Lung (tissue), 12 donors: Measurements from ENCODE around the gene CFAP61. TPM values are rescaled to one million over a fixed set of nuclear protein-coding genes. Genes with fewer than 3 reads are reported as not detected.

Experiments used
- ATAC-seq: fragments of 200-7000 bp; cut with Tn5 transposase; one replicate; pipeline ENCODE4 v1.9.1; 2020; ENCODE audit warnings: moderate number of reproducible peaks; ENCODE audit not compliant: insufficient read depth, low FRiP score
- DNase-seq, 3 donors: peaks; one replicate each; pipeline ENCODE4 v3.0.0-alpha.2; 2013 to 2017
- H3K27ac ChIP-seq, 2 donors: one replicate each; pipeline ENCODE4 v1.5.1; 2013; ENCODE audit warnings: mild to moderate bottlenecking in 2 of 2, moderate library complexity in 2 of 2, control low read depth in 1 of 2, inconsistent platforms in 1 of 2, low read depth in 1 of 2, low read length in 1 of 2
- H3K27me3 ChIP-seq, 3 donors: one replicate each; pipeline ENCODE4 v1.5.1; 2013; ENCODE audit warnings: low read length in 2 of 3; ENCODE audit not compliant: control insufficient read depth in 3 of 3, insufficient read depth in 3 of 3
- H3K36me3 ChIP-seq, 4 donors: one replicate each; pipeline ENCODE4 v1.5.1; 2013; ENCODE audit warnings: low read length in 4 of 4, mild to moderate bottlenecking in 1 of 4, moderate library complexity in 1 of 4; ENCODE audit not compliant: control insufficient read depth in 4 of 4, insufficient read depth in 4 of 4
- H3K4me1 ChIP-seq, 5 donors: one replicate each; pipeline ENCODE4 v1.5.1; 2013; ENCODE audit warnings: low read length in 5 of 5, mild to moderate bottlenecking in 2 of 5, moderate library complexity in 1 of 5; ENCODE audit not compliant: control insufficient read depth in 5 of 5, insufficient read depth in 5 of 5
- H3K4me3 ChIP-seq: one replicate; pipeline ENCODE4 v1.5.1; 2013; ENCODE audit warnings: mild to moderate bottlenecking, control low read depth, moderate library complexity
- H3K9ac ChIP-seq, 2 donors: one replicate each; pipeline ENCODE4 v1.5.1; 2013; ENCODE audit warnings: low read length in 2 of 2, control low read depth in 1 of 2; ENCODE audit not compliant: insufficient read depth in 1 of 2
- H3K9me3 ChIP-seq, 4 donors: one replicate each; pipeline ENCODE4 v1.5.1; 2013; ENCODE audit warnings: low read length in 3 of 4, mild to moderate bottlenecking in 1 of 4, moderate library complexity in 1 of 4; ENCODE audit not compliant: control insufficient read depth in 4 of 4, insufficient read depth in 3 of 4
- WGBS, 2 donors: extraction: QIAGEN DNeasy Blood & Tissue Kit; methylation state at CpG; one replicate each; pipeline ENCODE4 v1.1.7; 2013; 5-methylcytosine and 5-hydroxymethylcytosine counted together
- polyA plus RNA-seq, 2 donors: library from polyadenylated mRNA; stranded (reverse); fragments of 200-250 nt; gene quantifications; one replicate each; pipeline ENCODE4 v1.2.1, GENCODE V29; 2013
- total RNA-seq, 2 donors: library from RNA; depleted of rRNA in 1 of 2; stranded (reverse); fragments of >200 nt in 1 of 2; gene quantifications; one replicate each; pipeline ENCODE4 v1.2.1, GENCODE V29; 2014 to 2021
- TF ChIP-seq, protein P1 (sequence below): IDR thresholded peaks from 2 replicates; pipeline ENCODE4 v1.5.1; 2012; ENCODE audit warnings: mild to moderate bottlenecking; ENCODE audit errors: control extremely low read depth, extremely low read depth
- donor health status: control.
- donor health status: control.
- donor health status: Bipolar disorder and iron deficiency.
- donor health status: healthy.
- donor health status: DM: yes; HTN: yes; CAD: no.

Gene CFAP61
- total and polyA plus RNA-seq, 4 donors: 2.0 to 15.4 (median 6.5) TPM

DNA sequence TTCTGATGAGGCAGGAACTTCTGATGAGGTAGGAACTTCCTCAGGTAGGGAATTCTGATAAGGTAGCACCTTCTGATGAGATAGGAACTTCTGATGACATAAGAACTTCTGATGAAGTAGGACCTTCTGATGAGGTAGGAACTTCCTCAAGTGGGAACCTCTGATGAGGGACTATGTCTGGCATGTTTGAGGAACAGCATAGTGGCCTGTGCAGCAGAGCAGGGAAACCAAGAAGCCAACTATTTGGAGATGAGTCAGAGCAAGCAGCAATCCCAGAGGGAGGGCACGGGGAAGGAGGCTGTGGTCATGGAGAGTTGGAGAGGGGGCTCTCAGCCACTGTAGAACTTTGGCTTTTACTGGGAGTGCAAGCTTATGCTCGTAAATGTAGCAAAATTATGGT lies 132.4 kb downstream of the CFAP61 start:
- H3K4me3 ChIP-seq: no peak overlapping the region
- ATAC-seq: no peak

DNA sequence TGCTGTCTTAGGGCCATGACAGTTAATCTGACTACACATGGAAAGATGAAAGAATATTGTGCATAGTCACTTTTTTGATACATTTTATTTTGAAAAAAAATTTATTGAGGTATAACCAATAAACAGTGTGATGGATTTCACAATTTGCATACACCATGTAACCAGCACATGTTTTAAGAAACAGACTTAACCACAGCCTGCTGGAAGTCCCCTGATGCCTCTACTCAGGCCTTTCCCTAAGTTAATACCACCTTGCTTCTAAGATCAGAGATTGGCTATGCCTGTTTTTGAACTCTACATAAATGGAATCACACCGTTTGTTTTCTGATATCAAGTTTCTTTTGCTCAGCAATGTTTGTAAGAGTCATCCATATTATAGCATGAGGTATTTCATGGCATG lies 136.3 kb downstream of the CFAP61 start:
- no peaks in the 10 kb centered on the region for H3K36me3 ChIP-seq
- H3K27ac ChIP-seq: no peak overlapping the region
- peaks cover 0 to 2% (median 0%) of the 10 kb centered on the region in 4 donors for H3K9me3 ChIP-seq
- ATAC-seq: no peak
- TF ChIP-seq, protein P1, sequence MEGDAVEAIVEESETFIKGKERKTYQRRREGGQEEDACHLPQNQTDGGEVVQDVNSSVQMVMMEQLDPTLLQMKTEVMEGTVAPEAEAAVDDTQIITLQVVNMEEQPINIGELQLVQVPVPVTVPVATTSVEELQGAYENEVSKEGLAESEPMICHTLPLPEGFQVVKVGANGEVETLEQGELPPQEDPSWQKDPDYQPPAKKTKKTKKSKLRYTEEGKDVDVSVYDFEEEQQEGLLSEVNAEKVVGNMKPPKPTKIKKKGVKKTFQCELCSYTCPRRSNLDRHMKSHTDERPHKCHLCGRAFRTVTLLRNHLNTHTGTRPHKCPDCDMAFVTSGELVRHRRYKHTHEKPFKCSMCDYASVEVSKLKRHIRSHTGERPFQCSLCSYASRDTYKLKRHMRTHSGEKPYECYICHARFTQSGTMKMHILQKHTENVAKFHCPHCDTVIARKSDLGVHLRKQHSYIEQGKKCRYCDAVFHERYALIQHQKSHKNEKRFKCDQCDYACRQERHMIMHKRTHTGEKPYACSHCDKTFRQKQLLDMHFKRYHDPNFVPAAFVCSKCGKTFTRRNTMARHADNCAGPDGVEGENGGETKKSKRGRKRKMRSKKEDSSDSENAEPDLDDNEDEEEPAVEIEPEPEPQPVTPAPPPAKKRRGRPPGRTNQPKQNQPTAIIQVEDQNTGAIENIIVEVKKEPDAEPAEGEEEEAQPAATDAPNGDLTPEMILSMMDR: no peak
- H3K4me1 ChIP-seq: no peaks in the 10 kb centered on the region
- H3K27me3 ChIP-seq: no peaks in the 10 kb centered on the region
- DNase-seq: no peak
- no peak overlapping the region for H3K9ac ChIP-seq
- no peak overlapping the region for H3K4me3 ChIP-seq
- WGBS, 2 donors: 62 to 79% methylated on average over 1 of the region's 1 CpG

More for the DNA sequence above, 132.4 kb downstream of the CFAP61 start:
- 79 to 86% methylated on average over 2 of the region's 2 CpGs for WGBS, 2 donors
- Histone ChIP-seq H3K36me3 (no peaks in the 10 kb centered on the region), H3K9me3 (peaks cover 0 to 2% (median under 1%) of the 10 kb centered on the region in 4 donors), H3K9ac (no peak overlapping the region), H3K4me1 (no peaks in the 10 kb centered on the region), H3K27ac (no peak overlapping the region), H3K27me3 (no peaks in the 10 kb centered on the region)
- TF ChIP-seq, protein P1: no peak
- no peak for DNase-seq

DNA sequence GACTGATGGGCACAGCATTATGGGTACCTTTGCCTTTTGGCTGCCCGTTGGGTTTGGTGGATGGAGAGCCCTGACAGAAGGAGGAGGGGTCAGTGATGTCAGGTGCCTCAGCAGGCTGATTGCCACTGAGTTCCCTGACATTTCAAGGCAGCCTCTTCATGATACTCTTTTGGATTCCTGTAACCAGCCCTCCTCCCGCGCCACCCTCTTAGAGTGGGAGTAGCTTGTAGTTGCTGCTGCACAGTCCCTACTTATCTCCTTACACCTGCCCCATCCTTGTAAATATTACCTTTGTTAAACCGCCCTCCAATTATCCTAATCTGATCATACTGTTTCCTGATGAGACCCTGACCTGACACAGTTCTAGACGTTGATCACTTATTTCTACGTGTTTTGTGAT lies 140.0 kb downstream of the CFAP61 start:
- H3K4me1 ChIP-seq: peaks cover 0 to 2% (median 0%) of the 10 kb centered on the region in 5 donors
- H3K9ac ChIP-seq: no peak overlapping the region
- H3K4me3 ChIP-seq: no peak overlapping the region
- no peak for ATAC-seq
- TF ChIP-seq, protein P1: no peak
- peaks cover 0 to 2% (median 0%) of the 10 kb centered on the region in 4 donors for H3K9me3 ChIP-seq
- H3K27ac ChIP-seq: no peak overlapping the region
- no peaks in the 10 kb centered on the region for H3K27me3 ChIP-seq
- DNase-seq: no peak
- WGBS, 2 donors: 71 to 85% methylated on average over 6 of the region's 6 CpGs
- H3K36me3 ChIP-seq: no peaks in the 10 kb centered on the region
